ENCODE data around the gene ASPA. TPM values are rescaled to one million over a fixed set of nuclear protein-coding genes. Genes with fewer than 3 reads are reported as not detected.

ASPA gene
- polyA plus RNA-seq, 1 of the 3 experiments (the other 2 are of a cell fraction), result not detected

- TF ChIP-seq RCOR1 (IDR thresholded peaks at IDR 0.05; ENCODE audit: low read length) (no peak), FOSL2 (IDR thresholded peaks at IDR 0.05; ENCODE audit: borderline replicate concordance, low read depth) (no peak), IRF3 (IDR thresholded peaks at IDR 0.05; ENCODE audit: low read depth, low read length) (no peak), NRF1 (IDR thresholded peaks at IDR 0.05; ENCODE audit: low read depth, low read length) (no peak), PBX3 (IDR thresholded peaks at IDR 0.05) (no peak), SIN3A (IDR thresholded peaks at IDR 0.05; ENCODE audit: borderline replicate concordance, low read depth, low read length) (no peak), GABPA (IDR thresholded peaks at IDR 0.05; ENCODE audit: low read depth) (no peak), MAX (IDR thresholded peaks at IDR 0.05; ENCODE audit: low read depth) (no peak), EZH2phosphoT487 (IDR thresholded peaks at IDR 0.05; ENCODE audit: borderline replicate concordance, low read depth) (no peak)
Observed at GRCh38 chr17:3536716-3537115, 60.9 kb downstream of the ASPA start (continued).

- CTCF ChIA-PET, result no interaction called here
- no peaks in the 10 kb centered on the region for H3K36me3 ChIP-seq (replicated peaks in 1 of 2; ENCODE audit: control insufficient read depth in 1 of 2, insufficient read depth in 2 of 2, low read length in 1 of 2)
- no peaks in the 10 kb centered on the region for H3K79me2 ChIP-seq (ENCODE audit: insufficient read depth)
- no peaks in the 10 kb centered on the region; a peak in 1 of 4 replicates for H3K4me1 ChIP-seq (ENCODE audit: control insufficient read depth in 1 of 2, insufficient read depth in 2 of 2, low read depth in 1 of 2, low read length in 1 of 2)
- H3K9ac ChIP-seq, result no peak overlapping the region
- no peaks in the 10 kb centered on the region for H3K9me3 ChIP-seq
- H4K20me1 ChIP-seq (ENCODE audit: insufficient read depth), result no peaks in the 10 kb centered on the region
- no peak overlapping the region for H3K4me3 ChIP-seq (ENCODE audit: low read depth in 2 of 2, low read length in 1 of 2)
- H3K27me3 ChIP-seq (ENCODE audit: insufficient read depth), result peaks cover 16% of the 10 kb centered on the region; the same call in 1 of the 2 replicates
- no peak overlapping the region for H3K4me2 ChIP-seq
- POLR2A ChIA-PET, result no interaction called here
- H2AFZ ChIP-seq (ENCODE audit: low read depth), result no peak overlapping the region
- no peak for DNase-seq
- H3F3A ChIP-seq (replicated peaks; ENCODE audit: insufficient read depth), result no peaks in the 10 kb centered on the region
- TF ChIP-seq TEAD4 (IDR thresholded peaks at IDR 0.05; ENCODE audit: borderline replicate concordance, insufficient read depth) (no peak), EZH2phosphoT487 (IDR thresholded peaks at IDR 0.05; ENCODE audit: borderline replicate concordance, low read depth) (no peak), MXI1 (IDR thresholded peaks at IDR 0.05; ENCODE audit: low read depth, low read length) (no peak), JUND (IDR thresholded peaks at IDR 0.05) (no peak), ZBTB33 (IDR thresholded peaks at IDR 0.05; ENCODE audit: borderline replicate concordance, low read depth) (no peak), FOSL2 (IDR thresholded peaks at IDR 0.05; ENCODE audit: borderline replicate concordance, low read depth) (no peak), SIN3A (IDR thresholded peaks at IDR 0.05; ENCODE audit: borderline replicate concordance, low read depth, low read length) (no peak), IRF3 (IDR thresholded peaks at IDR 0.05; ENCODE audit: low read depth, low read length) (no peak), POLR2AphosphoS5 (IDR thresholded peaks at IDR 0.05; ENCODE audit: low read depth, low read length) (no peak), NFIC (IDR thresholded peaks at IDR 0.05; ENCODE audit: borderline replicate concordance) (no peak), TAF1 (IDR thresholded peaks at IDR 0.05; ENCODE audit: borderline replicate concordance, low read depth, low read length) (no peak), RAD21 (IDR thresholded peaks at IDR 0.05; ENCODE audit: low read length) (no peak), NRF1 (IDR thresholded peaks at IDR 0.05; ENCODE audit: low read depth, low read length) (no peak), RFX5 (IDR thresholded peaks at IDR 0.05; ENCODE audit: low read length) (no peak), MAX (IDR thresholded peaks at IDR 0.05; ENCODE audit: low read depth) (no peak)
- H3K9me2 ChIP-seq, result no peaks in the 10 kb centered on the region
- WGBS (ENCODE audit: low lambda C conversion rate), result 53% methylated on average over 8 of the region's 8 CpGs
- H3K27ac ChIP-seq (ENCODE audit: low read depth in 2 of 2, low read length in 1 of 2), result no peak overlapping the region
Observed at GRCh38 chr17:3539881-3540540, 64.2 kb downstream of the ASPA start.

All from SK-N-SH (cell line).